Epithelial cell of proximal tubule (primary cell): Measurements from ENCODE around the gene P4HA3. TPM values are rescaled to one million over a fixed set of nuclear protein-coding genes. Genes with fewer than 3 reads are reported as not detected.

Experiments used
- DNase-seq: peaks from one replicate; pipeline ENCODE4 v3.0.0-alpha.2; 2011; ENCODE audit warnings: low read depth
- H3K4me3 ChIP-seq: 2 replicates; pipeline ENCODE4 v1.5.1; 2011; ENCODE audit warnings: low read depth, mild to moderate bottlenecking, low read length
- total RNA-seq: library from RNA; depleted of rRNA; stranded (reverse); fragments of >200 nt; gene quantifications from 2 replicates; pipeline ENCODE4 v1.2.3, GENCODE V29; 2015
- TF ChIP-seq, protein P1 (sequence below): conservative IDR thresholded peaks from 2 replicates; pipeline ENCODE4 v1.5.1; 2012; ENCODE audit warnings: low read depth, mild to moderate bottlenecking, low read length

Gene P4HA3
- total RNA-seq, 1 donor from 2014 or later = 0.81 TPM

GRCh38 chr11:74299015-74299414, 12.4 kb downstream of the P4HA3 start:
- no peak overlapping the region for H3K4me3 ChIP-seq
- TF ChIP-seq, protein P1, sequence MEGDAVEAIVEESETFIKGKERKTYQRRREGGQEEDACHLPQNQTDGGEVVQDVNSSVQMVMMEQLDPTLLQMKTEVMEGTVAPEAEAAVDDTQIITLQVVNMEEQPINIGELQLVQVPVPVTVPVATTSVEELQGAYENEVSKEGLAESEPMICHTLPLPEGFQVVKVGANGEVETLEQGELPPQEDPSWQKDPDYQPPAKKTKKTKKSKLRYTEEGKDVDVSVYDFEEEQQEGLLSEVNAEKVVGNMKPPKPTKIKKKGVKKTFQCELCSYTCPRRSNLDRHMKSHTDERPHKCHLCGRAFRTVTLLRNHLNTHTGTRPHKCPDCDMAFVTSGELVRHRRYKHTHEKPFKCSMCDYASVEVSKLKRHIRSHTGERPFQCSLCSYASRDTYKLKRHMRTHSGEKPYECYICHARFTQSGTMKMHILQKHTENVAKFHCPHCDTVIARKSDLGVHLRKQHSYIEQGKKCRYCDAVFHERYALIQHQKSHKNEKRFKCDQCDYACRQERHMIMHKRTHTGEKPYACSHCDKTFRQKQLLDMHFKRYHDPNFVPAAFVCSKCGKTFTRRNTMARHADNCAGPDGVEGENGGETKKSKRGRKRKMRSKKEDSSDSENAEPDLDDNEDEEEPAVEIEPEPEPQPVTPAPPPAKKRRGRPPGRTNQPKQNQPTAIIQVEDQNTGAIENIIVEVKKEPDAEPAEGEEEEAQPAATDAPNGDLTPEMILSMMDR = no peak
- no peak for DNase-seq

DNA sequence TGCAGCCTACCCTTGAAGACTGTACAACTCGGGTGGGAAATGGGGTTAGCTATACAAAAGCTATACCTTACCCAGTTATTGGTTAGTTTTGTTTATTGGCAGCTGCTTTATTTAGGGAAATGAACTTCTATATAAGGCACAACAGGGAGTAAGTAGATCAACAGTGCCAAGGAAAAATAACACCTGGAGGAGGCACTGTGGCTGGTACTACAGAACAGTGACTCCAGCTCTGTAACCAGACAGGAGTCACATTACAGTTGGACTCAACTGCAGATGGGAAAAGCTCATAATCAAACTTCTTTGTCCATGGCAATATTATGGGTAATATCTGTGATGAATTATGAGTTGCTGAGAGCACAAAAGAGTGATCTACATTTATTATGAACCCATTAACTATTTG, 14.0 kb downstream of the P4HA3 start:
- DNase-seq = no peak
- H3K4me3 ChIP-seq = no peak overlapping the region
- TF ChIP-seq, protein P1 = no peak

DNA sequence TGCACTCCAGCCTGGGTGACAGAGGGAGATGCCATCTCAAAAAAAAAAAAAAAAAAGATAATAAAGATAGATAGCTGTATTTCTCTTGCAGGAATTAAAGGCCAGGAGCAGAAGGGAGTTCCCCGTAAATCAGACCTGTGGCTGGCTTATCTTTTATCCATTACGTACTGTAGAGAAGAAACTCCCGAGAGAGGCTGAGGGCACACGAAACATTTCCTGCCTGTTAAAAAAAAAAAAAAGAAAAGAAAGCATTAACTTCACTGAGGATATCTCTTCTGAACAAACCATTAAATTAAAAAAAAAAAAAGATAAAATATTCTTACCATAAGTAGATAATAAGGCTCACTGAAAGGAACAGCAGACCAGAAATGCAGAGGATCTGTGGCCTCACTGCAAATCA, 22.5 kb downstream of the P4HA3 start:
- no peak overlapping the region for H3K4me3 ChIP-seq
- no peak for DNase-seq

GRCh38 chr11:74288161-74288560, 23.3 kb downstream of the P4HA3 start:
- TF ChIP-seq, protein P1 = no peak
- no peak overlapping the region for H3K4me3 ChIP-seq
- peak; percentile 48 for DNase-seq

More for the DNA sequence above, 22.5 kb downstream of the P4HA3 start:
- TF ChIP-seq, protein P1 = no peak

- DNase-seq = no peak
- no peak overlapping the region for H3K4me3 ChIP-seq
- TF ChIP-seq, protein P1 = no peak
Measured at GRCh38 chr11:74284466-74284865, 27.0 kb downstream of the P4HA3 start.

DNA sequence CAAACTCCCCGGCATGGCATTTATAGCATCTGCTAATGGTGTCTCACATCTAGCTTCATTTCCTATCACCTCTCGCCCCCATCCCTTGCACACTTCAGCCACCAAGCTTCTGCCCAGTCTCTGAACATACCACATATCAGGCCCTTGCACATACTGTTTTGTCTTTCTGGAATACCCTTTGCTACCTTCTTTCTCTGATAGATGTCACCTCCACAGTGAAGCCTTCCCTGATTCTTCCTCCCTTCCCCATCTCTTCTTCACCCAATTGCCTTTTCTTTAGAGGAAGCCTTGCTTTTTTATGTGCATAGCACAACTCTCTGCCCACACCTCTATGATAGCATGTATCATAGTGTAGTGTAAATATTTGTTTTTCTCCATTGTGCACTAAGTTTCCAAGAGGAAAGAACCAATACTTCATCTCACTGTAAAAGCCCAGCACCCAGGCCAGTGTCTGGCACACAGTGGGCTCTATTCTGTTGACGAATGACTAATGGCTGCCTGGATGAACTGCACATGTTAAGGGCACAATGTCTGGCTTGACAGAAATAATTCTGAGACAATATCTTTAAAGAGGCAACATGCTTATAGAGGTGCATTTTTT, 27.8 kb downstream of the P4HA3 start:
- H3K4me3 ChIP-seq = no peak overlapping the region
- no peak for DNase-seq
- TF ChIP-seq, protein P1 = no peak

- DNase-seq = no peak
- no peak overlapping the region for H3K4me3 ChIP-seq
- TF ChIP-seq, protein P1 = no peak
Measured at GRCh38 chr11:74282914-74283371, 28.5 kb downstream of the P4HA3 start.
